ENCODE results near the gene AHSP. TPM values are rescaled to one million over a fixed set of nuclear protein-coding genes. Genes with fewer than 3 reads are reported as not detected.
"Not testable (repeated sequence)": the region's sequence is repeated elsewhere in the genome, so short reads cannot be mapped to it uniquely, and the experiment has no call there.

AHSP gene
- total RNA-seq = not detected
- long read RNA-seq = 0 reads

- DNase-seq = no peak
- intact Hi-C loops (cut with DNase I) = no loop called here
- no peak for ATAC-seq (ENCODE audit: poor library complexity)
Measured at GRCh38 chr16:31527734-31528274, at the start of gene AHSP. TSS of gene AHSP (plus strand) at chr16:31527900. CDS start at chr16:31528140, 240 bp downstream.

- DNase-seq (no peak), ATAC-seq (ENCODE audit: poor library complexity) (no peak)
- intact Hi-C loops (cut with DNase I) = no loop called here
Measured at GRCh38 chr16:31478956-31479355, 48.7 kb upstream of the AHSP start.

DNA sequence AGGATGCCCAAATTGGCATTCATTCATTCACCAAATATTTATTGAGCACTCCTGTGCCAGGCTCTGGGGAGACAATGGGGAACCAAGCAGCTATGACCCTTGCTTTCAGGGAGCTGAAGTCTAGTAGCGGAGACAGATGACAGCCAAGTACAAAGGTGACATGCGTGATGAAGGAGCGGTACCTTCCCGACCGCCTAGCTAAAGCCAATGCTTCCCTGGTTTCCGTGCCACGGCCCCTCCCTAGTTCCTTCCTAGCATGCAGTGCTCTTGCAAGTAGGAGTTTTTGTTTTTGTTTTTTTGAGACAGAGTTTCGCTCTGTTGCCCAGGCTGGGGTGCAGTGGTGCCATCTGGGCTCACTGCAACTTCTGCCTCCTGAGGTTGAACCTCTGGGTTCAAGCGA, 47.9 kb upstream of the AHSP start:
- intact Hi-C loops (cut with DNase I) = no loop called here
- no peak for DNase-seq
- no peak for ATAC-seq (ENCODE audit: poor library complexity)

GRCh38 chr16:31480851-31481536, 46.7 kb upstream of the AHSP start:
- no peak for ATAC-seq (ENCODE audit: poor library complexity)
- DNase-seq = peak; percentile 68
- intact Hi-C loops (cut with DNase I) = no loop called here

GRCh38 chr16:31483081-31483480, 44.6 kb upstream of the AHSP start, which contains the start of gene SLC5A2:
TSS of gene SLC5A2 (plus strand) at chr16:31483123. CDS start at chr16:31483137, 14 bp downstream.
- no peak for DNase-seq
- intact Hi-C loops (cut with DNase I) = no loop called here
- no peak for ATAC-seq (ENCODE audit: poor library complexity)

GRCh38 chr16:31484048-31484447, 43.7 kb upstream of the AHSP start:
- DNase-seq; intact Hi-C loops (cut with DNase I): not testable (repeated sequence)

DNA sequence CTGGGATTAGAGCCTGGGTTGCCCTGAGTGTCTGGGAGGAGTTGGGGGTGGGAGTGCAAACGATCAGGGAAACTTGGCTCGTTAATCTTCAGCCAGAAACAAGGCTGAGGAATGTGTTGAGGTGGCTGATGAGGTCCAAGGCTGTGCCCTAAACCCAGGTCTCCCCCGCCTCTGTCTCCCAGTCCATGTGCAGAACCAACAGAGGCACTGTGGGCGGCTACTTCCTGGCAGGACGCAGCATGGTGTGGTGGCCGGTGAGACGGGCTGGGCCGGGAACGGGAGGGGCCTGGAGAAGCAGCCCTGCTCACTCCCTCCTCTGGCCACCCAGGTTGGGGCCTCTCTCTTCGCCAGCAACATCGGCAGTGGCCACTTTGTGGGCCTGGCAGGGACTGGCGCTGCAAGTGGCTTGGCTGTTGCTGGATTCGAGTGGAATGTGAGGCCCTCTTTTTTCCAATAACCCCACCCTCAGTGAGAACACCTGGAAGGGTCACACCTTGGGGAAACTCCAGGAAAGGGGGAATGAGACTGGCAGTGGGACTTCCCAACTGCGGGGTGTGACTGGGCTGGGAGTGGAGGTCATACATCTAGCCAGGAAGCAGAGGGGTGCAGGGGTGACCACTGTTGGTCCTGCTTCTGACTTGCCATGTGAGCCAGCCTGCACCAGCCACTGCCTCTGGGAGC, 43.1 kb upstream of the AHSP start:
- DNase-seq (no peak), ATAC-seq (ENCODE audit: poor library complexity) (no peak)
- intact Hi-C loops (cut with DNase I) = no loop called here

More at GRCh38 chr16:31484048-31484447, 43.7 kb upstream of the AHSP start:
- not testable (repeated sequence) for ATAC-seq (ENCODE audit: poor library complexity)

DNA sequence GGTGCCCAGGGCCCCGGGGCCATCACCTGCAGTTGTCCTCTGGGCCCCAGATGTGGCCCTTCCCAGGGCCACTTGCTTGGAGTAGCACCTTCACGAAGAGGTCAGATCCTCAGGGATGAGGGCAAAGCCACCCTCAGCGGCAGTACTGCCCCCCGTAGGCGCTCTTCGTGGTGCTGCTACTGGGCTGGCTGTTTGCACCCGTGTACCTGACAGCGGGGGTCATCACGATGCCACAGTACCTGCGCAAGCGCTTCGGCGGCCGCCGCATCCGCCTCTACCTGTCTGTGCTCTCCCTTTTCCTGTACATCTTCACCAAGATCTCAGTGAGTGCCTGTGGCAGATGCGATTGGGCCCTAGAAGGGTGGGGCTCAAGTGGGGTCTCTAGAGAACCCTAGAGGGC, 42.1 kb upstream of the AHSP start:
- no peak for DNase-seq
- no peak for ATAC-seq (ENCODE audit: poor library complexity)
- intact Hi-C loops (cut with DNase I) = no loop called here

DNA sequence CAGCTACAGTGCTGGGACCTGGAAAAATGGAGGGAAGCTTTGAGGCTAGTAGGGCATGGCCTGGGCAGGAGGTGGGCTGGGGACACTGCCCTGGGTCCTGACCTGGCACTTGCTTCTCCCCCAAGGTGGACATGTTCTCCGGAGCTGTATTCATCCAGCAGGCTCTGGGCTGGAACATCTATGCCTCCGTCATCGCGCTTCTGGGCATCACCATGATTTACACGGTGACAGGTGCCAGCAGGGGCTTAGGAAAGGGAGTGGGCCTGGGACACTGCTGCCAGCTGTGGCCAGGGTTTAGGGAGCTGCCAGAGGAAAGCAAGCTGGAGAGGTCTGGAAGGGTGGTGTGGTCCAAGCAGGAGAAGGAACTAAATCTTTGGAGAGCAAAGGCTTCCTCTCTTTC, 41.7 kb upstream of the AHSP start:
- intact Hi-C loops (cut with DNase I) = no loop called here
- DNase-seq = no peak
- no peak for ATAC-seq (ENCODE audit: poor library complexity)

GRCh38 chr16:31487071-31487719, 40.5 kb upstream of the AHSP start:
- intact Hi-C loops (cut with DNase I) = no loop called here
- ATAC-seq (ENCODE audit: poor library complexity) (peak; percentile 2), DNase-seq (no peak)

DNA sequence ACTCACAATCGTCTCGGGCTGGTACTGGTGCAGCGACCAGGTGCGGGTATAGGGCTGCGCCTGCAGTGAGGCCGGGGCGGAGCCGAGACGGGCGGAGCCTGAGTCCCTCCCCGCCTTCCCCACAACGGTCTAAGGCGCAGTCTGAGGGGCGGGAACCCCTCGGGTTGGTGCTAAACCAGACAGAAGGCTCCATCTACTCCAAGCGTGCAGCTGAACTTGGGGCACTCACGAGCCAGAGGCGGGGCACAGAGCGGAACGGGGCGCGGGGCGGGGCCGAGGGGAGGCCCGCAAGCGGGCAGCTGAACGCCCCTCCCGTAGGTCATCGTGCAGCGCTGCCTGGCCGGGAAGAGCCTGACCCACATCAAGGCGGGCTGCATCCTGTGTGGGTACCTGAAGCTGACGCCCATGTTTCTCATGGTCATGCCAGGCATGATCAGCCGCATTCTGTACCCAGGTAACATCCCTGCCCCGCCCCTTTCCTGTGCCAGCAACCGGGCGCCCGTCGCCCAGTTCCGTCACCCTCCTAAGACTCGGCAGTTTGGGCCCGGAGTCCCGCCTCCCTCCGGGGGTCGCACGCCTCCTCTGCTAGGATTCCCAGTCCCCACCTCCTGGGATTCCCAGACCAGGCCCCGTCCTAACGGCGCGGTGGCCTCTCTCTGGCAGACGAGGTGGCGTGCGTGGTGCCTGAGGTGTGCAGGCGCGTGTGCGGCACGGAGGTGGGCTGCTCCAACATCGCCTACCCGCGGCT, 39.8 kb upstream of the AHSP start:
- ATAC-seq (ENCODE audit: poor library complexity) (peak; percentile 76), DNase-seq (peak; percentile 72)
- intact Hi-C loops (cut with DNase I) = no loop called here

GRCh38 chr16:31488468-31489297, 39.0 kb upstream of the AHSP start:
- intact Hi-C loops (cut with DNase I) = no loop called here
- DNase-seq (no peak), ATAC-seq (ENCODE audit: poor library complexity) (peak; percentile 46)

DNA sequence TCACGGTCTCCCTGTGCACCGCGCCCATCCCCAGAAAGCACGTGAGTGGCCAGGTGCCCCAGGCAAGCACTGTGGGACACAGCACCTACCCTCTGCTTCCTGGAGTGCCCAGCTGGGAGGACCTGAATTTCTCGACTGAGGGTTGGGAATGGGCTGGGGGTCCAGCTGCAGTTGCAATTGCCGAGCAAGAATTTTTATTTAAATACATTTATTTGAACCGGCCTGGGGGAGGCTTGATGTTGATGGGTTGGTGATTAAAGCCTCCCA, 38.5 kb upstream of the AHSP start:
- ATAC-seq (ENCODE audit: poor library complexity) = no peak
- no peak for DNase-seq
- intact Hi-C loops (cut with DNase I) = no loop called here

- ATAC-seq (ENCODE audit: poor library complexity) (no peak), DNase-seq (no peak)
- intact Hi-C loops (cut with DNase I) = no loop called here
Measured at GRCh38 chr16:31489616-31490584, 37.8 kb upstream of the AHSP start.

DNA sequence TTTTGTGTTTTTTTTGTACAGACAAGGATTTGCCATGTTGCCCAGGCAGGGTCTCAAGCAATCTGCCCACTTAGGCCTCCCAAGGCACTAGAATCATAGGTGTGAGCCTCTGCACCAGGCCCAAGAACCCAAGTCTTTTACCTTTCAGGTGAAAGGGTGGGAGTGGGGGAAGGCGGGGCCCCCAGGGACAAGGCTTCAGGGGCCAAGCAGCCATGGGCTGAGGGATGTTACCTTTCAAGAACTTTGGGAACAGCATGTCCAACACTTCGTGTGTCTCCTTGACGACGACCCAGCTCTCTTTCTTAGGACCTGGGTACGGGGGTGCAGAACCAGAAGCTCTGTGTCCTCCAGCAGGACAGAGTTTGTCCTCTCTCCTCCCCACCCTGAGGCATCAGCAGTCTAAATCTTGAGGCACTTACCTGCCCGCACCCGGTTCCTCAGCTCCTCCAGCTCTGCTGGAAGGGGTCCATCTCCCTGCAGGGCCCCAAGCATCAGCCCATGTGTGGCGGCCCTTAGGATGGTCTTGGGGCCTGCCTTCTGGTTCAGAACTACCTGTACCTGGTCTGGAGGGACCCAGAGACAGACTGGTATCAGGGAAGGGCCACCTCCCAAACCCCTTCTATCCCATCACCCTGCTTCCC, 35.8 kb upstream of the AHSP start:
- ATAC-seq (ENCODE audit: poor library complexity) (no peak), DNase-seq (no peak)
- intact Hi-C loops (cut with DNase I) = no loop called here

GRCh38 chr16:31493506-31494125, 34.1 kb upstream of the AHSP start:
- ATAC-seq (ENCODE audit: poor library complexity) = no peak
- intact Hi-C loops (cut with DNase I) = no loop called here
- DNase-seq = no peak

Measured in Right ventricle myocardium superior (tissue), 1 donor.